ENCODE measurements around the gene HES5. TPM values are rescaled to one million over a fixed set of nuclear protein-coding genes. Genes with fewer than 3 reads are reported as not detected.

The HES5 gene
- total and polyA plus RNA-seq, 10 of the 15 experiments (the other 5 are each of a cell fraction or from before 2014, with no cell fraction given) = 0.12 to 0.15 TPM; not detected in 8

GRCh38 chr1:2538872-2539271, 8.8 kb upstream of the HES5 start:
- H2AFZ ChIP-seq (ENCODE audit: control insufficient read depth, low read depth, low read length) = no peak overlapping the region
- H4K20me1 ChIP-seq (ENCODE audit: control insufficient read depth, insufficient read depth) = no peaks in the 10 kb centered on the region
- in situ Hi-C loops (cut with MboI) (no loop called here), intact Hi-C loops (cut with micrococcal nuclease; ENCODE audit: unreplicated experiment) (no loop called here)
- 73% methylated on average over 8 of the region's 8 CpGs for WGBS (ENCODE audit: insufficient coverage, insufficient replicate concordance, low lambda C conversion rate, missing lambda C conversion rate)
- ChIA-PET CTCF (interaction anchor here (1.0 to 1.1 kb wide), 2 partner anchors 10 to 13 kb away, joined by 3 to 4 read pairs; partner anchors contain the start of gene PANK4), SMC1A (ENCODE audit: uncharacterized antibody, unreplicated experiment) (no interaction called here), POLR2A (no interaction called here), RAD21 (ENCODE audit: unreplicated experiment) (no interaction called here)
- FAIRE-seq (no peak), DNase-seq (ENCODE audit: low read depth, low spot score) (no peak), ATAC-seq (no peak)
- H3K4me2 ChIP-seq (ENCODE audit: control insufficient read depth, insufficient read depth) = no peak overlapping the region
- H3K27ac ChIP-seq (ENCODE audit: control insufficient read depth, insufficient read depth) = no peak overlapping the region
- TF ChIP-seq CTCF (IDR thresholded peaks at IDR 0.05 in 2 of 3, conservative IDR thresholded peaks at IDR 0.05 in 1 of 3; ENCODE audit: control insufficient read depth in 2 of 3, extremely low read depth in 1 of 3, insufficient read depth in 1 of 3, low read depth in 3 of 3, low read length in 3 of 3) (no peak), LARP7 (IDR thresholded peaks at IDR 0.05) (no peak), CHD2 (IDR thresholded peaks at IDR 0.05; ENCODE audit: borderline replicate concordance, low read depth, low read length) (no peak), ZBTB11 (CRISPR knock-in tag; IDR thresholded peaks at IDR 0.05) (no peak), EED (IDR thresholded peaks at IDR 0.05; ENCODE audit: low read depth) (no peak), ELK1 (IDR thresholded peaks at IDR 0.05; ENCODE audit: low read depth, low read length) (no peak), RCOR1 (conservative IDR thresholded peaks at IDR 0.05; ENCODE audit: low read depth, low read length) (no peak)
- no peak overlapping the region for H3K4me3 ChIP-seq
- H3K4me1 ChIP-seq (ENCODE audit: control insufficient read depth, insufficient read depth, low read length) = peaks cover 7% of the 10 kb centered on the region; the same call in 1 of the 2 replicates
- no peaks in the 10 kb centered on the region; a peak in 2 of 4 replicates for H3K27me3 ChIP-seq (replicated peaks in 1 of 2; ENCODE audit: control insufficient read depth in 2 of 2, insufficient read depth in 2 of 2, low read length in 1 of 2)
- H3K36me3 ChIP-seq (ENCODE audit: control insufficient read depth in 2 of 2, insufficient read depth in 2 of 2, low read length in 1 of 2) = no peaks in the 10 kb centered on the region
- no peaks in the 10 kb centered on the region for H3K79me2 ChIP-seq (ENCODE audit: control insufficient read depth, insufficient read depth, low read length)
- no peak overlapping the region for H3K9ac ChIP-seq (ENCODE audit: control insufficient read depth, insufficient read depth, low read length)
- H3K9me3 ChIP-seq (replicated peaks; ENCODE audit: control insufficient read depth, insufficient read depth, low read length) = no peaks in the 10 kb centered on the region
- BruUV-seq (replicated peaks) = no TSS peak
